ENCODE results near the gene VPS9D1.
"Not testable (repeated sequence)": the region's sequence is repeated elsewhere in the genome, so short reads cannot be mapped to it uniquely, and the experiment has no call there.

Gene VPS9D1

DNA sequence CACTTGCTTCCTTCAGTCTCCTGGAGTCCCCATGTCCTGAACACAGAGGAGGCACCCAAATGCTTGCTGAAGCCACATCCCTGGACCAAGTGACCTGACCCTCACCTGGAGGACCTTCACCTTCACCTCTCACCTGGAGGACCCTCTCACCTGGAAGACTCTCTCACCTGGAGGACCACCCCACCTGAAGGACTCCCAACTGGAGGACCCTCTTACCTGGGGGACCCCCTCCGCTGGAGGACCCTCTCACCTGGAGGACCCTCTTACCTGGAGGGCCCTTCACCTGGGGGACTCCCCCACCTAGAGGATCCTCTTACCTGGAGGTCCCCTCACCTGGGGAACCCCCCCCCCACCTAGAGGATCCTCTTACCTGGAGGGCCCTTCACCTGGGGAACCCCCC is 34.8 kb downstream of the VPS9D1 start:
- ATAC-seq (ENCODE audit: insufficient read depth, low read depth), result no peak
- Histone ChIP-seq H4K20me1 (ENCODE audit: insufficient read depth, low read length) (no peaks in the 10 kb centered on the region), H3K27ac (ENCODE audit: low read length) (no peak overlapping the region), H3K36me3 (ENCODE audit: insufficient read depth, low read length) (peaks cover 16% of the 10 kb centered on the region), H3K4me3 (ENCODE audit: low read depth in 1 of 2, low read length in 2 of 2) (peak overlapping the region in 1 of 2 experiments; percentile 75; a peak in 1 of 4 replicates), H3K4me1 (ENCODE audit: insufficient read depth, low read length) (peaks cover 22% of the 10 kb centered on the region), H3K27me3 (ENCODE audit: insufficient read depth, low read length, poor library complexity) (no peaks in the 10 kb centered on the region), H3K9ac (ENCODE audit: low read depth, low read length) (no peak overlapping the region), H3K9me3 (ENCODE audit: insufficient read depth, low read length, severe bottlenecking) (peaks cover 8% of the 10 kb centered on the region), H3K4me2 (ENCODE audit: insufficient read depth, low read length) (peak overlapping the region; percentile 89), H2AFZ (ENCODE audit: low read depth, low read length) (no peak overlapping the region), H3K79me2 (ENCODE audit: insufficient read depth, low read length) (peaks cover 20% of the 10 kb centered on the region)
- no peak for DNase-seq
- TF ChIP-seq, protein P1, sequence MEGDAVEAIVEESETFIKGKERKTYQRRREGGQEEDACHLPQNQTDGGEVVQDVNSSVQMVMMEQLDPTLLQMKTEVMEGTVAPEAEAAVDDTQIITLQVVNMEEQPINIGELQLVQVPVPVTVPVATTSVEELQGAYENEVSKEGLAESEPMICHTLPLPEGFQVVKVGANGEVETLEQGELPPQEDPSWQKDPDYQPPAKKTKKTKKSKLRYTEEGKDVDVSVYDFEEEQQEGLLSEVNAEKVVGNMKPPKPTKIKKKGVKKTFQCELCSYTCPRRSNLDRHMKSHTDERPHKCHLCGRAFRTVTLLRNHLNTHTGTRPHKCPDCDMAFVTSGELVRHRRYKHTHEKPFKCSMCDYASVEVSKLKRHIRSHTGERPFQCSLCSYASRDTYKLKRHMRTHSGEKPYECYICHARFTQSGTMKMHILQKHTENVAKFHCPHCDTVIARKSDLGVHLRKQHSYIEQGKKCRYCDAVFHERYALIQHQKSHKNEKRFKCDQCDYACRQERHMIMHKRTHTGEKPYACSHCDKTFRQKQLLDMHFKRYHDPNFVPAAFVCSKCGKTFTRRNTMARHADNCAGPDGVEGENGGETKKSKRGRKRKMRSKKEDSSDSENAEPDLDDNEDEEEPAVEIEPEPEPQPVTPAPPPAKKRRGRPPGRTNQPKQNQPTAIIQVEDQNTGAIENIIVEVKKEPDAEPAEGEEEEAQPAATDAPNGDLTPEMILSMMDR (IDR thresholded peaks at IDR 0.05; ENCODE audit: borderline replicate concordance, extremely low read depth, low read length, poor library complexity, severe bottlenecking), result no peak
- TF ChIP-seq EZH2 (IDR thresholded peaks at IDR 0.05; ENCODE audit: borderline replicate concordance, low read depth, low read length, severe bottlenecking), result no peak

DNA sequence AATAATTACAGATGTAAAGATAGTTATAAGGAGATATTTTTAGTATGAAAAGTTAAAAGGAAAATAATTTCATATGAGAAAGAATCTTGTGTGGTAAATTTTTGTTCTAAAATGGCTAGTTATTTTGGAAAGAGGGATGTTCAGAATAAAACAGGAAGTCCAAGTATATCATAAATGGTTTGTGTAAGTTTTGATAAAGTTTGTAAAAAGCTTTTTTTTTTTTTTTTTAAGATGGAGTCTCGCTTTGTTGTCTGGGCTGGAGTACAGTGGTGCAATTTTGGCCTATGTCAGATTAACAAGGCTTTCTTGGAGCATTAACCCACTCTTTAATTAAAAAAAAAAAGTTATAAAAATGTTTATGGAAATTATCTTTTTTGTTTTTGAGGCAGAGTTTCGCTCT is 42.4 kb downstream of the VPS9D1 start:
- Histone ChIP-seq H3K4me2 (ENCODE audit: insufficient read depth, low read length) (no peak overlapping the region), H3K4me3 (ENCODE audit: low read depth in 1 of 2, low read length in 2 of 2) (no peak overlapping the region), H2AFZ (ENCODE audit: low read depth, low read length) (no peak overlapping the region), H3K27me3 (ENCODE audit: insufficient read depth, low read length, poor library complexity) (no peaks in the 10 kb centered on the region), H3K36me3 (ENCODE audit: insufficient read depth, low read length) (no peaks in the 10 kb centered on the region), H3K4me1 (ENCODE audit: insufficient read depth, low read length) (no peaks in the 10 kb centered on the region), H3K9ac (ENCODE audit: low read depth, low read length) (no peak overlapping the region), H3K9me3 (ENCODE audit: insufficient read depth, low read length, severe bottlenecking) (peaks cover 14% of the 10 kb centered on the region), H4K20me1 (ENCODE audit: insufficient read depth, low read length) (no peaks in the 10 kb centered on the region), H3K27ac (ENCODE audit: low read length) (no peak overlapping the region), H3K79me2 (ENCODE audit: insufficient read depth, low read length) (no peaks in the 10 kb centered on the region)
- no peak for DNase-seq
- ATAC-seq (ENCODE audit: insufficient read depth, low read depth), result no peak
- no peak for TF ChIP-seq EZH2 (IDR thresholded peaks at IDR 0.05; ENCODE audit: borderline replicate concordance, low read depth, low read length, severe bottlenecking)
- TF ChIP-seq, protein P1 (IDR thresholded peaks at IDR 0.05; ENCODE audit: borderline replicate concordance, extremely low read depth, low read length, poor library complexity, severe bottlenecking), result no peak

DNA sequence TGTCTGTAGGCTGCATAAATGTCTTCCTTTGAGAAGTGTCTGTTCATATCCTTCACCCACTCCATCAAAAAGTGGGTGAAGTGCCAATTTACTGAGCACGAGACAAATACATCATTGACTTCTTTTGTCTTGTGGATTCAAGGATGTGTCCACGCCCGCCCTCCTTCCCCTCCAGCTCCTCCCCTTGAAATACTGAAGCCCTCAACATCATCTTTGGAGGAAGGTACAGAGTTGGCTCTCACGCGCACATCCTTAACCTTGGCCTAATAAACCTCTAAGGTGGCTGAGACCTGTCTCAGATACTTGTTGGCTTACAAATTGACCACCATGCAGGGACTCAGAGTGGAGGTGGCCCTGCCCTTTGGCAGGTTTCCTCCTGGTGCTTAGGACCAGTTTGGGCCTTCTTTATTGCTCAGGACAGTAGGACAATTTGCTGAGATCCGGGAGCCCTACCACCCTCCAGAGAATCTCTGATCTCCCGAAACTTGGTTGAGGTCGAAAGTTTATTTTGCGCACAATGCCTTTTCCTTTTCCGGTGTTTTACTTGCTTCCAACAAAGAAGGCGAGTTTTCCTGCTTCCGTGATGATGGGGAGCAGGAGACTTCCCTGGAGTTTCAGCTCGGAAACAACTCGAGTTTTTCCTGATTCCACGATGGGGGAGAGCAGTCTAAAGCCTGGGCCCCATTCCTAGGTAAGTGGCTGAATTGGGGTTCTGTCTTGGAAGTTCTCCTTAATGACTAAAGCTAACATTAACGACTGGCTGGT is 48.3 kb downstream of the VPS9D1 start:
- TF ChIP-seq, protein P1 (IDR thresholded peaks at IDR 0.05; ENCODE audit: borderline replicate concordance, extremely low read depth, low read length, poor library complexity, severe bottlenecking), result no peak
- no peak for TF ChIP-seq EZH2 (IDR thresholded peaks at IDR 0.05; ENCODE audit: borderline replicate concordance, low read depth, low read length, severe bottlenecking)
- Histone ChIP-seq H3K4me2 (ENCODE audit: insufficient read depth, low read length) (no peak overlapping the region), H3K79me2 (ENCODE audit: insufficient read depth, low read length) (no peaks in the 10 kb centered on the region), H3K4me1 (ENCODE audit: insufficient read depth, low read length) (peaks cover 17% of the 10 kb centered on the region), H2AFZ (ENCODE audit: low read depth, low read length) (no peak overlapping the region), H3K9ac (ENCODE audit: low read depth, low read length) (no peak overlapping the region), H3K4me3 (ENCODE audit: low read depth in 1 of 2, low read length in 2 of 2) (no peak overlapping the region), H3K27ac (ENCODE audit: low read length) (no peak overlapping the region), H3K27me3 (ENCODE audit: insufficient read depth, low read length, poor library complexity) (no peaks in the 10 kb centered on the region), H3K36me3 (ENCODE audit: insufficient read depth, low read length) (no peaks in the 10 kb centered on the region), H4K20me1 (ENCODE audit: insufficient read depth, low read length) (no peaks in the 10 kb centered on the region), H3K9me3 (ENCODE audit: insufficient read depth, low read length, severe bottlenecking) (no peaks in the 10 kb centered on the region)
- no peak for DNase-seq
- no peak for ATAC-seq (ENCODE audit: insufficient read depth, low read depth)

DNA sequence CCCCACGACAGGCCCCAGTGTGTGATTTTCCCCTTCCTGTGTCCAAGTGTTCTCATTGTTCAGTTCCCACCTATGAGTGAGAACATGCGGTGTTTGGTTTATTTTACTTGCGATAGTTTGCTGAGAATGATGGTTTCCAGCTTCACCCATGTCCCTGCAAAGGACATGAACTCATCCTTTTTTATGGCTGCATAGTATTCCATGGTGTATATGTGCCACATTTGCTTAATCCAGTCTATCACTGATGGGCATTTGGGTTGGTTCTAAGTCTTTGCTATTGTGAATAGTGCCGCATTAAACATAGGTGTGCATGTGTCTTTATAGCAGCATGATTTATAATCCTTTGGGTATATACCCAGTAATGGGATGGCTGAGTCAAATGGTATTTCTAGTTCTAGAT is 49.1 kb downstream of the VPS9D1 start:
- H3K36me3 ChIP-seq (ENCODE audit: insufficient read depth, low read length); H3K27me3 ChIP-seq (ENCODE audit: insufficient read depth, low read length, poor library complexity); H2AFZ ChIP-seq (ENCODE audit: low read depth, low read length); DNase-seq; H3K4me3 ChIP-seq (ENCODE audit: low read depth in 1 of 2, low read length in 2 of 2); H3K9ac ChIP-seq (ENCODE audit: low read depth, low read length); H3K79me2 ChIP-seq (ENCODE audit: insufficient read depth, low read length); H3K9me3 ChIP-seq (ENCODE audit: insufficient read depth, low read length, severe bottlenecking); H3K27ac ChIP-seq (ENCODE audit: low read length); ATAC-seq (ENCODE audit: insufficient read depth, low read depth); H4K20me1 ChIP-seq (ENCODE audit: insufficient read depth, low read length); H3K4me2 ChIP-seq (ENCODE audit: insufficient read depth, low read length): not testable (repeated sequence)
- peaks cover 17% of the 10 kb centered on the region for H3K4me1 ChIP-seq (ENCODE audit: insufficient read depth, low read length)
